Subcutaneous adipose tissue (tissue), 4 donors: Measurements from ENCODE around the gene CDPF1. TPM values are rescaled to one million over a fixed set of nuclear protein-coding genes. Genes with fewer than 3 reads are reported as not detected.

Experiments used
- total RNA-seq, 4 donors: library from RNA; depleted of rRNA; stranded (reverse); fragments of >200 nt; gene quantifications; one replicate each; pipeline ENCODE4 v1.1.0, GENCODE V29; 2016
- TF ChIP-seq, protein P1 (sequence below): fragments of 450-650 bp; IDR thresholded peaks from one replicate; pipeline ENCODE4 v1.5.1; 2016; ENCODE audit warnings: low read depth, mild to moderate bottlenecking, control low read depth, antibody characterized with exemption, moderate library complexity

Gene CDPF1
- total RNA-seq, 4 donors from 2014 or later, result 3.4 to 13.6 (median 9.2) TPM

GRCh38 chr22:46240073-46240472 lies 10.0 kb downstream of the CDPF1 start:
- TF ChIP-seq, protein P1, sequence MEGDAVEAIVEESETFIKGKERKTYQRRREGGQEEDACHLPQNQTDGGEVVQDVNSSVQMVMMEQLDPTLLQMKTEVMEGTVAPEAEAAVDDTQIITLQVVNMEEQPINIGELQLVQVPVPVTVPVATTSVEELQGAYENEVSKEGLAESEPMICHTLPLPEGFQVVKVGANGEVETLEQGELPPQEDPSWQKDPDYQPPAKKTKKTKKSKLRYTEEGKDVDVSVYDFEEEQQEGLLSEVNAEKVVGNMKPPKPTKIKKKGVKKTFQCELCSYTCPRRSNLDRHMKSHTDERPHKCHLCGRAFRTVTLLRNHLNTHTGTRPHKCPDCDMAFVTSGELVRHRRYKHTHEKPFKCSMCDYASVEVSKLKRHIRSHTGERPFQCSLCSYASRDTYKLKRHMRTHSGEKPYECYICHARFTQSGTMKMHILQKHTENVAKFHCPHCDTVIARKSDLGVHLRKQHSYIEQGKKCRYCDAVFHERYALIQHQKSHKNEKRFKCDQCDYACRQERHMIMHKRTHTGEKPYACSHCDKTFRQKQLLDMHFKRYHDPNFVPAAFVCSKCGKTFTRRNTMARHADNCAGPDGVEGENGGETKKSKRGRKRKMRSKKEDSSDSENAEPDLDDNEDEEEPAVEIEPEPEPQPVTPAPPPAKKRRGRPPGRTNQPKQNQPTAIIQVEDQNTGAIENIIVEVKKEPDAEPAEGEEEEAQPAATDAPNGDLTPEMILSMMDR, result no peak

- TF ChIP-seq, protein P1, result no peak
These were observed 10.6 kb downstream of the CDPF1 start for GRCh38 chr22:46239261-46240048.

GRCh38 chr22:46238541-46238940 lies 11.6 kb downstream of the CDPF1 start:
- TF ChIP-seq, protein P1, result no peak

DNA sequence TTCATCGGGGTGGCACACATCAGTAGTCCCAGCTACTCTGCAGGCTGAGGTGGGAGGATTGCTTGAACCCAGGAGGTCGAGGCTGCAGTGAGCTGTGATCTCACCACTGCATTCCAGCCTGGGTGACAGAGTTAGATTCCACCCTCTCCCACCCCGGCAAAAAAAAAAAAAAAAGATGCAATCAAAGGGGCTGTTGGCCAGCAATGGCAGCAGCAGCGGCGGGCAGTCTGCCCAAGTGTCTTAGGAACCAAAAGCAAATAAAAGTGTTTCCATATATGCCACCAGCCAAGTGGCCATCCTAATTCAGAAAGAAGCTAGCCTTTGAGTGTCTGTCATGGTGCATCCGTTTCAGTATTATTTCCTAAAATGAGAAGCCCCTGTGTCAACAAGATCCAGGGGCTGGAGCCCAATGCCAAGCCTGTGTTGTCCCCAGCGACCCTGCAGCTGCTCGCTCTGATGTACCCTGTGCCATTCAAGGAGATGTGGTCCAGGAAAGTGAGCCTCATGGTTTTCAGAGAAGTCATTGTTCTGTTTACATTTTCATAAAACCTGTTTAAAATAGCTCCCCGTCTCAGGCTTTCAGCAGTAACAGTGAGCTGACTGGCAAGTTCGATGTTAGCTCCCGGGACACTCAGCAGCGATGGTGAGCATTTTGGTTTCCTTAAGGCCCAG lies 12.5 kb downstream of the CDPF1 start:
- TF ChIP-seq, protein P1, result no peak

- TF ChIP-seq, protein P1, result no peak
These were observed 15.1 kb downstream of the CDPF1 start for GRCh38 chr22:46234969-46235368.

GRCh38 chr22:46233231-46233630 lies 16.9 kb downstream of the CDPF1 start:
- TF ChIP-seq, protein P1, result no peak

GRCh38 chr22:46230262-46230901 lies 19.7 kb downstream of the CDPF1 start:
- TF ChIP-seq, protein P1, result no peak
